Kidney (tissue), 14 donors: ENCODE data around the gene KRTAP10-5. TPM values are rescaled to one million over a fixed set of nuclear protein-coding genes. Genes with fewer than 3 reads are reported as not detected.

Source experiments
- DNase-seq, 5 donors: peaks; one replicate each; pipeline ENCODE4 v3.0.0-alpha.2; 2013 to 2020
- FAIRE-seq: peaks from 2 replicates; lab custom pipeline; 2012; peaks lifted over from hg19 to GRCh38; lab: Jason Lieb, UNC
- H3K27ac ChIP-seq, 2 donors: one replicate each; pipeline ENCODE4 v1.7.0; 2013; ENCODE audit warnings: low read depth in 2 of 2, low read length in 2 of 2, inconsistent platforms in 1 of 2
- H3K27me3 ChIP-seq: one replicate; pipeline ENCODE4 v1.7.1; 2013; ENCODE audit warnings: low read length, inconsistent platforms; ENCODE audit not compliant: control insufficient read depth, insufficient read depth
- H3K36me3 ChIP-seq, 3 donors: one replicate each; pipeline versions ENCODE4 v1.7.0 to v1.7.1; 2013; ENCODE audit warnings: low read length in 3 of 3, control low read depth in 1 of 3, inconsistent platforms in 1 of 3; ENCODE audit not compliant: insufficient read depth in 3 of 3, control insufficient read depth in 2 of 3
- H3K4me1 ChIP-seq, 3 donors: one replicate each; pipeline versions ENCODE4 v1.7.0 to v1.7.1; 2013; ENCODE audit warnings: low read length in 3 of 3, inconsistent platforms in 1 of 3, low read depth in 1 of 3; ENCODE audit not compliant: control insufficient read depth in 2 of 3, insufficient read depth in 2 of 3
- H3K4me3 ChIP-seq, 3 donors: one replicate each; pipeline versions ENCODE4 v1.7.0 to v1.8.1; 2013; ENCODE audit warnings: low read length in 3 of 3, control low read depth in 1 of 3, inconsistent platforms in 1 of 3
- H3K9ac ChIP-seq, 3 donors: one replicate each; pipeline versions ENCODE4 v1.7.0 to v1.7.1; 2013; ENCODE audit warnings: low read length in 3 of 3, control low read depth in 1 of 3, inconsistent platforms in 1 of 3
- H3K9me3 ChIP-seq, 3 donors: one replicate each; pipeline versions ENCODE4 v1.7.0 to v1.7.1; 2013; ENCODE audit warnings: low read length in 3 of 3, control low read depth in 1 of 3, inconsistent platforms in 1 of 3; ENCODE audit not compliant: control insufficient read depth in 2 of 3, insufficient read depth in 1 of 3
- intact Hi-C: fragments of 100-400 bp; cut with DNase I; formaldehyde crosslinking; loops from one replicate; pipeline ENCODE4 v1.11.1; 2022
- polyA plus RNA-seq: library from polyadenylated mRNA; stranded (reverse); fragments of 350-450 nt; fragmentation: Illumina TruSeq; extraction: RNeasy Lipid Tissue Mini Kit (QIAGEN cat#74804); gene quantifications from one replicate; pipeline ENCODE4 v1.2.3, GENCODE V29; 2014; ENCODE audit warnings: low read depth, low replicate concordance; ENCODE audit not compliant: insufficient read depth
- total RNA-seq: library from RNA; stranded (reverse); fragmentation: NEBNext Ultra II Directional; extraction: Animal tissue kit (Norgen Biotek cat#: 25700); gene quantifications from one replicate; pipeline ENCODE4 v1.2.1, GENCODE V29; 2021
- TF ChIP-seq, protein P1 (sequence below): IDR thresholded peaks from 3 replicates; pipeline ENCODE4 v1.5.1; 2012; ENCODE audit warnings: mild to moderate bottlenecking, moderate library complexity, borderline replicate concordance; ENCODE audit not compliant: insufficient read depth; ENCODE audit errors: extremely low read depth
- donor health status: control.
- donor health status: control.
- donor health status: control.
- donor health status: control.
- donor health status: control.
- donor health status: DM: yes; HTN: yes; CAD: no.
- donor health status: Normal renal cell carcinoma (clear cell type).

Gene KRTAP10-5
- total and polyA plus RNA-seq, 2 donors from 2014 or later = not detected

DNA sequence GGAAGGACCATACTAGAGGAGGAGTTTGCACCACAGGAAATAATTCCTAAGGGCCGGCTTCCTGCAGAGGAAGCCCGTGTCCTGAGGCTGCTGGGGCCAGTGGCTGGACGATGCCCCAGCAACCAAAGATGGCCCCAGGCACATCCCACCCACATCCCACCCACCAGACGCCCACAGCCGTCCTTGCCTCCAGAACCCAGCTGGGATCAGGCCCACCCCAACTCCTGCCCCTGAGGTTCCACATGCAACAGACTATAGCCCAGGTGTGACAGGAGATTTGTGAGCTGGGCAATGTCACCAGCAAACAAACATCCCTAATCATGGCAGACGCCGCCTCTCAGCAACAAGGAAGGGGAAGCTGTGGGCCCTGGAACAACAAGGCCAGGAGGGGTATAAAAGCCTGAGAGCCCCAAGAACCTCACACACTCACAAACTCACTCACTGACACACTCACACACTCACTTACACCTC lies 46.3 kb upstream of the KRTAP10-5 start, which contains the start of gene KRTAP10-9:
TSS of gene KRTAP10-9 (plus strand) at position 421 of the 471 bp plus-strand sequence. CDS start 79 bp downstream, outside the sequence.
- Histone ChIP-seq H3K4me1 (no peaks in the 10 kb centered on the region), H3K27ac (no peak within 1 kb of the TSS), H3K27me3 (no peaks in the 10 kb centered on the region), H3K4me3 (no peak within 1 kb of the TSS), H3K9ac (no peak within 1 kb of the TSS), H3K36me3 (no peaks in the 10 kb centered on the region), H3K9me3 (peaks cover 0 to 21% (median 0%) of the 10 kb centered on the region in 3 donors)
- DNase-seq (no peak), FAIRE-seq (no peak)
- intact Hi-C loops = no loop called here
- TF ChIP-seq, protein P1, sequence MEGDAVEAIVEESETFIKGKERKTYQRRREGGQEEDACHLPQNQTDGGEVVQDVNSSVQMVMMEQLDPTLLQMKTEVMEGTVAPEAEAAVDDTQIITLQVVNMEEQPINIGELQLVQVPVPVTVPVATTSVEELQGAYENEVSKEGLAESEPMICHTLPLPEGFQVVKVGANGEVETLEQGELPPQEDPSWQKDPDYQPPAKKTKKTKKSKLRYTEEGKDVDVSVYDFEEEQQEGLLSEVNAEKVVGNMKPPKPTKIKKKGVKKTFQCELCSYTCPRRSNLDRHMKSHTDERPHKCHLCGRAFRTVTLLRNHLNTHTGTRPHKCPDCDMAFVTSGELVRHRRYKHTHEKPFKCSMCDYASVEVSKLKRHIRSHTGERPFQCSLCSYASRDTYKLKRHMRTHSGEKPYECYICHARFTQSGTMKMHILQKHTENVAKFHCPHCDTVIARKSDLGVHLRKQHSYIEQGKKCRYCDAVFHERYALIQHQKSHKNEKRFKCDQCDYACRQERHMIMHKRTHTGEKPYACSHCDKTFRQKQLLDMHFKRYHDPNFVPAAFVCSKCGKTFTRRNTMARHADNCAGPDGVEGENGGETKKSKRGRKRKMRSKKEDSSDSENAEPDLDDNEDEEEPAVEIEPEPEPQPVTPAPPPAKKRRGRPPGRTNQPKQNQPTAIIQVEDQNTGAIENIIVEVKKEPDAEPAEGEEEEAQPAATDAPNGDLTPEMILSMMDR = no peak

- no peaks in the 10 kb centered on the region for H3K27me3 ChIP-seq
- no peaks in the 10 kb centered on the region for H3K4me1 ChIP-seq
- no peak for DNase-seq
- no peaks in the 10 kb centered on the region for H3K36me3 ChIP-seq
- intact Hi-C loops = no loop called here
- H3K9ac ChIP-seq = no peak overlapping the region
- no peak overlapping the region for H3K4me3 ChIP-seq
- FAIRE-seq = no peak
- H3K9me3 ChIP-seq = peaks cover 0 to 21% (median 0%) of the 10 kb centered on the region in 3 donors
- TF ChIP-seq, protein P1 = no peak
- no peak overlapping the region for H3K27ac ChIP-seq
These were observed 45.9 kb upstream of the KRTAP10-5 start for GRCh38 chr21:44626262-44626661.

DNA sequence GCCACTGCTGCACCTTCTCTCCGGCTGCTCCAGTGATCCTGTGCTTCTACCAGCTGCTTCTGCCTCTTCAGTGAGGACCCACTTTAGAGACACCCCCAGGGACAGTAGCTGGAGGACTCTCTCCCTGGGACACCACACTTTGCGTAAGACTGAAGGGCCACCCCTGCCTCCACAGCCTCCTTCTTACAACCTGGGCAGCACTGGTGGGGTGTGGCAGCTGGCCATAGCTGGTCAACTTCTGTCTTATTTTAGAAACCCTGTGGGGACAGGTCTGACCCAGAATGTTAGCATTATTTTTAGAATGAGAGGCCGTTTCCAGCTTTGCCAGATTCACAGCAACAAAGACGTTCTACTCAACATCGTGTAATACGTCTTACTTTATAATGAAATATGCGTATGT lies 45.4 kb upstream of the KRTAP10-5 start:
- H3K27me3 ChIP-seq = no peaks in the 10 kb centered on the region
- TF ChIP-seq, protein P1 = no peak
- FAIRE-seq (no peak), DNase-seq (no peak)
- no peaks in the 10 kb centered on the region for H3K36me3 ChIP-seq
- no peak overlapping the region for H3K4me3 ChIP-seq
- intact Hi-C loops = no loop called here
- H3K27ac ChIP-seq = no peak overlapping the region
- no peak overlapping the region for H3K9ac ChIP-seq
- peaks cover 0 to 18% (median 0%) of the 10 kb centered on the region in 3 donors for H3K9me3 ChIP-seq
- no peaks in the 10 kb centered on the region for H3K4me1 ChIP-seq

- Histone ChIP-seq H3K9me3 (peaks cover 0 to 18% (median 0%) of the 10 kb centered on the region in 3 donors), H3K9ac (no peak overlapping the region), H3K27ac (no peak overlapping the region), H3K36me3 (no peaks in the 10 kb centered on the region), H3K4me3 (no peak overlapping the region), H3K27me3 (no peaks in the 10 kb centered on the region), H3K4me1 (no peaks in the 10 kb centered on the region)
- FAIRE-seq (no peak), DNase-seq (no peak)
- intact Hi-C loops = no loop called here
- TF ChIP-seq, protein P1 = no peak
These were observed 43.2 kb upstream of the KRTAP10-5 start for GRCh38 chr21:44623575-44623974.
